Motor neuron (in vitro differentiated cells): ENCODE results near the gene PANK2. TPM values are rescaled to one million over a fixed set of nuclear protein-coding genes. Genes with fewer than 3 reads are reported as not detected.
"Not testable (repeated sequence)": the region's sequence is repeated elsewhere in the genome, so short reads cannot be mapped to it uniquely, and the experiment has no call there.

ENCODE experiments used
- ATAC-seq, 8 experiments: fragments of 200-7000 bp; cut with Tn5 transposase; replicated peaks in 6 of 8; 2 replicates each; pipeline ENCODE4 v1.8.0; 2021; ENCODE audit warnings: mild to moderate bottlenecking in 8 of 8, moderate library complexity in 8 of 8
- H3K27ac ChIP-seq, 2 donors: fragments of 250-450 bp; sonication (Bioruptor Pico); 2 replicates each; pipeline ENCODE4 v1.9.0; 2021; ENCODE audit warnings: antibody characterized with exemption in 2 of 2, mild to moderate bottlenecking in 2 of 2, moderate library complexity in 1 of 2
- H3K4me1 ChIP-seq, 2 donors: fragments of 250-450 bp; sonication (Bioruptor Pico); replicated peaks in 1 of 2; 2 replicates each; pipeline ENCODE4 v1.6.1; 2021; ENCODE audit warnings: antibody characterized with exemption in 2 of 2, mild to moderate bottlenecking in 2 of 2, moderate library complexity in 1 of 2
- H3K4me3 ChIP-seq, 5 donors: fragments of 250-450 bp; sonication (Bioruptor Pico); 2 replicates each; pipeline ENCODE4 v1.9.0; 2021; ENCODE audit warnings: antibody characterized with exemption in 5 of 5, mild to moderate bottlenecking in 5 of 5, moderate library complexity in 4 of 5
- WGBS, 10 experiments: fragments of 450-650 bp; shearing (Covaris generic); methylation state at CpG; one replicate each; pipeline ENCODE4 v1.0.0; 2022; 5-methylcytosine and 5-hydroxymethylcytosine counted together
- in situ Hi-C, 9 experiments: fragments of 400-800 bp; cut with MboI; loops; one replicate each; pipeline ENCODE4 v1.15.0; 2021; ENCODE audit warnings: low sequenced_read_pairs in 9 of 9, low pct_unique_long_range_greater_than_20kb in 2 of 9; ENCODE audit not compliant: unreplicated experiment in 9 of 9
- total RNA-seq, 8 experiments: library from RNA; unstranded; fragments of 300-600 nt; gene quantifications; 2 replicates each; pipeline versions ENCODE4 v1.2.3 to v1.2.4, GENCODE V29; 2022

The PANK2 gene
- 10 to 100 TPM; 16.7 to 48.4 (median 33.5) TPM for total RNA-seq

DNA sequence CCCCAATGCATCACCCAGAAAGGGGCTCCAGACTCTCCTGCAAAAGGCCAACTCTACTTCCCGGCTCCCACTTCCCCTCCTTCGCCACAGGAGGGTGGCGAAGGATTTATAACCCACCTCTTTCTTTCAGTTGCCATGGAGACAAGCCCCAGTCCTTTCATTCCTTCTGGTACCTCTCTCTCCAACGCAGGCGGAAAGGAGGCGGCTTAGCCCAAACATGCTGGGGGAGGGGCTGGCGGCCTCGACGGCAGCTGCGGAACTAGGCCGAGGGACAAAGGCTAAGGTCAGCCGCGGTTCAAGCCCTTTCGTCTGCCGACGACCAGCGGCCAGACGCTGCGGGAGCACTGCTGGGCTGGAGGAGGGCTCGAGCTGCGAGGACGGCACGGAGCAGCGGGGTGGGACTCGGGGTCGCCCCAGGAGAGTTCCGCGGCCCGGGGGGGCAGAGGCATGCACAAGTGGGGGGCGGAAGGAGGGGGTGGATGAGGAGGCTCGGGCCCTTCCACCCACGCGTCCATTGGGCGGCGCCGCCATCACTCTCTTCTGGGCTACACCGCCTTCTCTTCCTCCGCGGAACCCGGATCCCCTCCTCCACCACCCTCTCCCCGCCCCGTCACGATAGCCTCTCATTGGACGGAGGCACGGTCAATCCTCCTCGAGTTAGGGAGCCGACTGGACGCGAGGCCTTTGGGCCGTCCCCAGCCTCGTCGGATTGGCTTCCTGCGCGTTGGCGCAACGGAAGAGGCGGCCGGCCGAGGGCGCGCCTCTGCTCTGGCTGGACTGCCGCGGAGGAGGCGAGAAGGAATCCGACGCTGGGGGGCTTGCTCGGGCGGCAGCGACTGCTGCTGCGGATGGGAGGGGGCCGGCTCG lies at the start of gene PANK2:
PANK2 (plus strand) TSS at position 766 of the 867 bp plus-strand sequence.
- H3K27ac ChIP-seq = peak within 1 kb of the TSS; percentile 97 to 99
- H3K4me3 ChIP-seq = peak within 1 kb of the TSS; percentile 75 to 91 (median 82)
- H3K4me1 ChIP-seq = peaks cover 11 to 12% of the 10 kb centered on the region in 2 donors
- in situ Hi-C loops = loop anchor here in 1 of 9 experiments (25.0 kb wide), 1 partner anchor 198 kb away; no protein-coding TSS in a partner anchor
- WGBS, 10 experiments = 0 to 7% (median 0%) methylated on average over 3 to 5 of the region's 72 CpGs; no CpG with 5 or more reads in 4 of the 10 experiments
- ATAC-seq = peak; percentile 89 to 95 (median 95)

DNA sequence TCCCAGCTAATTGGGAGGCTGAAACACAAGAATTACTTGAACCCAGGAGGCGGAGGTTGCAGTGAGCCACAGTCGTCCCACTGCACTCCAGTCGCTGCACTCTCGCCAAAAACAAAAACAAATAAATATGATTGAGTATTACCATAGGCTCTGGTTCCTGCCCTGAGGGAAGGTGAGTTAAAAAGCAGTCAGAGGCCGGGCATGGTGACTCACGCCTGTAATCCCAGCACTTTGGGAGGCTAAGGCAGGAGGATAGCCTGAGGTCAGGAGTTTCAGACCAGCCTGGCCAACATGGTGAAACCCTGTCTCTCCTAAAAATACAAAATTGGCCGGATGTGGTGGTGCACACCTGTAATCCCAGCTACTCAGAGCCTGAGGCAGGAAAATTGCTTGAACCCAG lies 49.0 kb upstream of the PANK2 start:
- H3K4me1 ChIP-seq = not testable (repeated sequence)

DNA sequence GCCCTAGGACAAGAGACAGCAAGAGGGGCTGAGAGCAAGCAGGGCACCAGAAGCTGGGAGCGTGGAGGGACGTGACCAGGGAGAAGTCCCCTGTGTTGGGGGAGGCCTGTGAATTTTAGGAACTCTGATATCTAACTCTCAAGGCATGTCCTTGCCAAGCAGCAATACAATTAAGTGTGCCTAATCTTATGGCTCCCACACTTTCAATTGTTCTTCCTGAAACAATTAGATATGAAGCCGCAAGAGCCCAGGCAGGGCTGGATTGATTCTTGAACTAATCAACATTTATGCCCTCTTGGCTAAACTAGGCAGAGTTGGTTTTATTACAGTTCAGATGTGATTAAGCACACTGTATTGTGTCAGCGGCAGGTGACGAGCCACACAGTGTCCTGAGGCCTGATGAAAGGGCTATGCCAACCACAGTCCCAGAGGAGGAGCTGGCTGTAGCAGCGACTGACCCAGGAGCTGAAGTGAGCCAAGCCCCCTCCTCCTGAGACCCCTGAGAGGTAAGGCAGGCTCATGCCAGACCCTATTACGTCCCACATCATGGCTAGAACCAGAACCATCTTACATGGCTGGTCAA lies 46.7 kb upstream of the PANK2 start:
- 43 to 100% (median 80%) methylated on average over 1 to 7 of the region's 7 CpGs; no CpG with 5 or more reads in 4 of the 10 experiments for WGBS, 10 experiments
- in situ Hi-C loops = no loop called here
- no peak for ATAC-seq

More for the DNA sequence above, 49.0 kb upstream of the PANK2 start:
- in situ Hi-C loops, H3K27ac ChIP-seq, H3K4me3 ChIP-seq, ATAC-seq: not testable (repeated sequence)
- 58 to 100% (median 87%) methylated on average over 1 to 7 of the region's 7 CpGs; no CpG with 5 or more reads in 5 of the 10 experiments for WGBS, 10 experiments

DNA sequence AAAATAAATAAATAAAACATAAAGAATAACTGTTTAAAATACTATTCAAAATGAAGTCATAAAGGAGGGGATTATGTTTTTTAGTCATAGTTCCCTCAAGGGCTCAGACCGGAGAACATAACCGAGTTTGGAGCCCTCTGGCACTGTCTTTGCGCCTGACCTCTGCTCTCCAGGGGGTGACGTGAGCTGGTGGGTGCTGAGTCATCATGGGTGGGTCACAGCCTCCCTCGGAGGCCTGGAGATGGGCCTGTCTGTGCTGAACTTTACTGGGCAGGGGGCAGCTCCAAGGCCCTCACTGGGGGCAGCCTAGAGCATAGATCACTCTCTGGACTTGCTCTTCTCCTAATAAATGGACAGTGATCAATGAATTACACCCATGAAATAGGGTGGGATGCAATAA lies 45.7 kb upstream of the PANK2 start:
- peak in 5 of 8 experiments; percentile 2 to 37 (median 15) for ATAC-seq
- H3K27ac ChIP-seq = no peak overlapping the region
- in situ Hi-C loops = no loop called here
- WGBS, 10 experiments = 0 to 89% (median 28%) methylated on average over 1 to 4 of the region's 5 CpGs; no CpG with 5 or more reads in 5 of the 10 experiments
- peaks cover 5 to 7% of the 10 kb centered on the region in 2 donors for H3K4me1 ChIP-seq
- no peak overlapping the region for H3K4me3 ChIP-seq

More for the DNA sequence above, 46.7 kb upstream of the PANK2 start:
- Histone ChIP-seq H3K4me1 (peaks cover under 1 to 3% of the 10 kb centered on the region in 2 donors), H3K27ac (no peak overlapping the region), H3K4me3 (no peak overlapping the region)

DNA sequence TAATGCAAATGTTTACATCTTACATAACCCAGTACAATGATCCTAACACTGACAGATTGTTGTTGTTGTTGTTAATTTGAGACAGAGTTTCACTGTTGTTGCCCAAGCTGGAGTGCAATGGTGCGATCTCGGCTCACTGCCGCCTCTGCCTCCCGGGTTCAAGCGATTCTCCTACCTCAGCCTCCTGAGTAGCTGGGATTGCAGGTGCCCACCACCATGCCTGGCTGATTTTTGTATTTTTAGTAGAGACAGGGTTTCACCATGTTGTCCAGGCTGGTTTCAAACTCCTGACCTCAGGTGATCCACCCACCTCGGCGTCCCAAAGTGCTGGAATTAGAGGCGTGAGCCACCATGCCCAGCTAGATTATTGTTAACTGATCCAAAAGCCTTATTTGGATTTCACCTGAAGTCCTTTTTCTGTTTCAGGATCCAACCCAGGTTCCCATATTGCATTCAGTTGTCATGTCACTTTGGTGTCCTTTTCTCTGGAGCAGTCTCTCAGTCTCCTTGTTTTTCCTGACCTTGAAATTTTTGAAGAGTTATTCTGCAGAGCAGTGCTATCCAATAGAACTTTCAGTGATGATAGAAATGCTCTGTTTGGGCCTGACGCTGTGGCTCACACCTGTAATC lies 45.1 kb upstream of the PANK2 start:
- 79 to 100% (median 95%) methylated on average over 1 to 5 of the region's 9 CpGs; no CpG with 5 or more reads in 3 of the 10 experiments for WGBS, 10 experiments
- H3K4me3 ChIP-seq, ATAC-seq, H3K4me1 ChIP-seq, in situ Hi-C loops, H3K27ac ChIP-seq: not testable (repeated sequence)

DNA sequence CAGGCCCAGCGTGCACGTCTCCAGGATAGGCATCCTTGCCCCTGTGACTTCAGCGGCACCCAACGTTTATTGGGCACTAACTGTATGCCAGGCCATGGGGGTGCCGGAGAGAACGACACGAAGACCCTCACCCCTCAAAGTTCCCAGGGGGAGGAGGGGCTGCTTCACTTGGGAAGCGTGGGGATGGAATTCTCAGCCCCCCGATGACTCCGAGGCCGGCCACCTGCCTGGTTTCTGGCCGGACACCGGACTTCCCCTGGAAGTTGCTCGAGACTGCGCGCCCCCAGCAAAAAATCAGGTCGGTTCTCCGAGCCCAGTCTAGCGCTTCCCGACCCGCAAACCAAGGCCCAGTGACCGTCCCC lies 42.8 kb upstream of the PANK2 start:
- Histone ChIP-seq H3K4me1 (peaks cover 5 to 7% of the 10 kb centered on the region in 2 donors), H3K4me3 (peak overlapping the region; percentile 66 to 98 (median 83)), H3K27ac (peak overlapping the region; percentile 14 to 52)
- in situ Hi-C loops = no loop called here
- WGBS, 10 experiments = 0% methylated on average over 1 of the region's 22 CpGs; no CpG with 5 or more reads in 9 of the 10 experiments
- no peak for ATAC-seq

DNA sequence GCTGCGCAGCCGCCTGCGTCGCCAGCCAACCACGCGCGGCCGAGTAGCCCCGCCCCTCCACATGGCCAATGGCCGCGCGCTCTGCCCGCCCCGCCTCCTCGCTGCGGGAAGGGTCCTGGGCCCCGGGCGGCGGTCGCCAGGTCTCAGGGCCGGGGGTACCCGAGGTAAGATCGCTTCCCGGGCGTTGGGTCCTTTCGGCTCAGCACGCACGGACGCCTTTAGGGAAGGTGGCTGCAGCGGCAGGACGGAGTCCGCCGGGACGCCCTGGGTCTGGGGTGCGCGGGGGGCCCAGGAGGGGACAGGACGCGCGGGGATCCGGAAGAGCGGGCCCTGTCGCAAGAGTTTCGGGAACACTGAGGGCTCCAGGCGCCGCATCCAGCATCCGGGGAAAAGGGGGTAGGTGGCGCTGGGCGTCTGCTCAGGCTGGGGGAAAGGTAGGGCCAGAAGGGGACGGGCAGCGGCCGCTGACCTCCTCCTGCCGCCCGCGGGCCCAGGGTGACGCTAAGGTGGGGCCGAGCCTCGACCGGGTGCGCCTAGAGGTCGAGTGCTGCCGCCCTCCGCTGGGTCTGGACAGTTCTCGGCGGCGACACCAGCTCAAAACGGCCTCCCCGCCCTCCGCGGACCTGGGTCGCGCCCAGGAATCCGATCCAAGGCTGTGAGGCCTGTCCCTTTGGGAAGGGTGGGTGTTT lies 42.3 kb upstream of the PANK2 start, which contains the start of gene MAVS:
MAVS (plus strand) TSS at position 95 of the 689 bp plus-strand sequence. CDS start 7,791 bp downstream, outside the sequence.
- WGBS, 10 experiments = 0% methylated on average over 1 to 6 of the region's 72 CpGs; no CpG with 5 or more reads in 6 of the 10 experiments
- ATAC-seq = peak; percentile 79 to 99 (median 96)
- Histone ChIP-seq H3K4me1 (peaks cover 5 to 7% of the 10 kb centered on the region in 2 donors), H3K4me3 (peak within 1 kb of the TSS; percentile 66 to 98 (median 83)), H3K27ac (peak within 1 kb of the TSS; percentile 42 to 52)
- in situ Hi-C loops = no loop called here

DNA sequence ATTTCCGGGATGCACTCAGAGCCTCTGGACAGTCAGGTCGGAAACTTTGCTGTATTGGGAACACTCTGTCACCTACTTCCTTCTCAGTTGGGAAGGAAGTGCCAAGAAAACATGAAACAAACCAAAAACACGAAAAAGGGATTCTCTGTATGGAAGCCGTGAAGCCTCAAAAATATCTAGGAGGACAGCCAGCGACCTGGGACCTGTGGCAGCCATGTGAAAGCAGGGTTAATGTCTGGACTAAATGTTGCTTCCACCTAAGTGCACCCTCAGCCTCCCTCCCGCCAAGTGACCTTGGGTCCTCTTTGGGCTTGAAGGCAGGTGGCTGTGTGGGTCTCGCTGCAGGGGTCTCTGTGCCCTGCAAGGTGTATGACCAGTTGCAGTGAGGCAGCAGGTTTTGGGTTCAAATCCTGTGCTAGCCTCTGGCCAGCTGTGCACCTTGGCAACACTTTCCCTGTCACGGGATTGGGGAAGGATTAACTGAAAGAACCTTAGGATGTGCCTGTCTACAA lies 41.7 kb upstream of the PANK2 start:
- WGBS, 10 experiments = 0 to 58% (median 29%) methylated on average over 1 to 5 of the region's 8 CpGs; no CpG with 5 or more reads in 2 of the 10 experiments
- no peak for ATAC-seq
- H3K4me3 ChIP-seq = peak overlapping the region; percentile 66 to 98 (median 83)
- H3K4me1 ChIP-seq = peaks cover 5 to 7% of the 10 kb centered on the region in 2 donors
- peak overlapping the region in 1 of 2 donors; percentile 37 for H3K27ac ChIP-seq
- in situ Hi-C loops = no loop called here

DNA sequence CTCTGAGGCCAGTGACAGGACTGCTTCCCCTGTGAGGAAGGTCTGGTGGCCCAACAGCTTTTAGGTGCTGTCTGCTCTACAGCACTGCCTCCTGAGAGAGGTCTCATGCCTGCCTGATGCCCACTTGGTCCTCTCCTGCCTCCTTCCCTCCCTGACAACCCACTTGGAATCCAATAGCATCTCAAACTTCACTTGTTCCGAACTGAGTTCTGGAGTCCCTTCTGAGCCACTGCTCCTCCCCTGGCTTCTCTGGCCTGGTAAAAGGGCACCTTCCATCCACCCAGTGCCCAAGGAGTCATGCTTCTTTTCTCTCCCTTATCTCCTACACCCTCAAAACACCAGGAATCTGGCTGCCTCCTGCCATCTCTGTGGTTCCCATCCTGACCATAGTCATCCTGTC lies 40.6 kb upstream of the PANK2 start:
- 100% methylated on average over 1 of the region's 1 CpG; no CpG with 5 or more reads in 9 of the 10 experiments for WGBS, 10 experiments
- Histone ChIP-seq H3K27ac (no peak overlapping the region), H3K4me3 (no peak overlapping the region), H3K4me1 (peaks cover 5 to 7% of the 10 kb centered on the region in 2 donors)
- ATAC-seq = no peak
- in situ Hi-C loops = no loop called here

DNA sequence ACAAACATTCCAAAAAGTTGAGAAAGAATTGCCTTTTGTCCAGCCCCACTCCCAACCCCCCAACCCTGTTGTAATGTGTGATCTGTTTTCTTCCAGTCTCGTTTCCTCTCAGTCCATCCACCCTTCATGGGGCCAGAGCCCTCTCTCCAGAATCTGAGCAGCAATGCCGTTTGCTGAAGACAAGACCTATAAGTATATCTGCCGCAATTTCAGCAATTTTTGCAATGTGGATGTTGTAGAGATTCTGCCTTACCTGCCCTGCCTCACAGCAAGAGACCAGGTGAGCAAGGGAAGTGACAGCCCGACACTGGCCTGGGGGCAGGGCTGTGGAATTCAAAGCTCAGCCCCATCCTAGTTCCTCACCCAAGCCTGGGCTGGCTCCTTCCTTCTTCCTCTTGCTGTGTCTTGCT lies 34.7 kb upstream of the PANK2 start:
- H3K4me3 ChIP-seq = no peak overlapping the region
- in situ Hi-C loops = no loop called here

DNA sequence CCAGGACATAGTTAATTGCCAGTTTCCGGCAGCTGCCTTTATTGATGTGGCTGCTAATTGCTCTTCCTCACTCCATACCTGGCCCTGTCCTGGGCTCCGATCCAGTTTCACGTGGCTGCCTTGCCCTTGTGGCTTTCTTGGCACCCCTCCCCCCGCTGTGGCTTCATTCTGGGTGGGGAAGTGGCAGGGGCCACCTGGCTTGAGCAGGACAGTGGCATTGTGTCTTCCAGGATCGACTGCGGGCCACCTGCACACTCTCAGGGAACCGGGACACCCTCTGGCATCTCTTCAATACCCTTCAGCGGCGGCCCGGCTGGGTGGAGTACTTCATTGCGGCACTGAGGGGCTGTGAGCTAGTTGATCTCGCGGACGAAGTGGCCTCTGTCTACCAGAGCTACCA lies 31.8 kb upstream of the PANK2 start:
- Histone ChIP-seq H3K27ac (no peak overlapping the region), H3K4me3 (no peak overlapping the region), H3K4me1 (no peaks in the 10 kb centered on the region)
- WGBS, 10 experiments = 50 to 100% (median 90%) methylated on average over 1 to 7 of the region's 14 CpGs; no CpG with 5 or more reads in 1 of the 10 experiments
- in situ Hi-C loops = no loop called here
- ATAC-seq = no peak

More for the DNA sequence above, 34.7 kb upstream of the PANK2 start:
- H3K4me1 ChIP-seq = no peaks in the 10 kb centered on the region
- no peak overlapping the region for H3K27ac ChIP-seq
- ATAC-seq = peak in 2 of 8 experiments; percentile 28 to 37
- 50 to 100% (median 84%) methylated on average over 1 to 3 of the region's 4 CpGs; no CpG with 5 or more reads in 2 of the 10 experiments for WGBS, 10 experiments

DNA sequence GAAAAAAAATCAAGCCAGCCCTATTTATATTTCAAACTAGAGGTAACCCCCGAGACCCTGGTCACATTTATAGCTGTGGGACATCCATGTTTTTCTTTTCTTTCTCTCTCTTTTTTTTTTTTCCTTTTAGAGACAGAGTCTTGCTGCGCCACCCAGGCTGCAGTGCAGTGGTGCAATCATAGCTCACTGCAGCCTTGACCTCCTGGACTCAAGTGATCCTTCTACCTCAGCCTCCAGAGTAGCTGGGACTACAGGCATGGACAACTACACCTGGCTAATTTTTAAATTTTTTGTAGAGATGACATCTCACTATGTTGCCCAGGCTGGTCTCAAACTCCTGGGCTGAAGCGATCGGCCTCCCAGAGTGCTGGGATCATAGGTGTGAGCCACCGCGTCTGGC lies 30.5 kb upstream of the PANK2 start:
- WGBS, 10 experiments = 86 to 100% (median 100%) methylated on average over 1 to 4 of the region's 6 CpGs; no CpG with 5 or more reads in 1 of the 10 experiments
- in situ Hi-C loops = no loop called here

More for the DNA sequence above, 30.5 kb upstream of the PANK2 start:
- H3K27ac ChIP-seq = no peak overlapping the region
- no peak for ATAC-seq
- H3K4me1 ChIP-seq = no peaks in the 10 kb centered on the region
- no peak overlapping the region for H3K4me3 ChIP-seq
